Measurements from ENCODE around the gene ATXN1. TPM values are rescaled to one million over a fixed set of nuclear protein-coding genes. Genes with fewer than 3 reads are reported as not detected.

The ATXN1 gene
- total RNA-seq, 1 experiment from 2014 or later, result 8.1 TPM

DNA sequence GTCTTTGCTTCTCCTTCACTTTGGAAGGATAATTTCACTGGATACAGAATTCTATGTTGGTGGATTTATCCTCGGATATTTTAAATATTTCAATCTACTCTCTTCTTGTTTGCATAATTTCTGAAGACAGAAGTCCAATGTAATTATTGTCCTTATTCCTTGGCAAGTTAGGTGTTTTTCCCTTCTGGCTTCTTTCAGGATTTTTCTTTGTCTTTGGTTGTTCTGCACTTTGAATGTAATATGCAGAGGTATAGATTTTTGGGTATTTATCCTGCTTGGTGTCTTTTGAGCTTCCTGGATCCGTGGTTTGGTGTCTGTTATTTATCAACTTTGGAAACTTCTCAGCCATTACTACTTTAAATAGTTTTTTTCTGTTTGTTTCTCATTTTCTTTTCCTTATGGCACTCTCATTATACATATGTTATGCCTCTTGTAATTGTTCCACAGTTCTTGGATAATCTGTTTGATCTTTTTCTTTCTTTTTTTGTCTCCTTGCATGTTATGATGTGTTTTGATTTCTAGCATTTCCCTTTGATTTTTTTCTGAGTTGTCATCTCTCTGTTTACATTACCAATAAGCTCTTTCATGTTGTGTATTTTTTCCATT, 48.6 kb upstream of the ATXN1 start:
- peaks cover 38% of the 10 kb centered on the region for H3K36me3 Mint-ChIP-seq
- H3K27me3 Mint-ChIP-seq (ENCODE audit: low read depth), result no peaks in the 10 kb centered on the region; the same call in 1 of the 2 replicates

GRCh38 chr6:16807956-16808355, 46.7 kb upstream of the ATXN1 start:
- no peak for DNase-seq (ENCODE audit: low spot score)
- H3K9me3 Mint-ChIP-seq, result peaks cover 50% of the 10 kb centered on the region
- H3K4me3 Mint-ChIP-seq, result no peak overlapping the region
- H3K27ac Mint-ChIP-seq, result no peak overlapping the region
- H3K27me3 Mint-ChIP-seq (ENCODE audit: low read depth), result no peaks in the 10 kb centered on the region; the same call in 1 of the 2 replicates
- H3K36me3 Mint-ChIP-seq, result peaks cover 32% of the 10 kb centered on the region
- ChIA-PET CTCF (interaction anchor here (0.6 kb wide), 1 partner anchor 51 kb away, joined by 3 read pairs; no protein-coding TSS in a partner anchor), POLR2A (no interaction called here)
- ATAC-seq, result no peak
- H3K4me1 Mint-ChIP-seq, result peaks cover 32% of the 10 kb centered on the region
- TF ChIP-seq GTF2I (CRISPR knock-in tag; conservative IDR thresholded peaks at IDR 0.05), result no peak
- TF ChIP-seq, protein P1, sequence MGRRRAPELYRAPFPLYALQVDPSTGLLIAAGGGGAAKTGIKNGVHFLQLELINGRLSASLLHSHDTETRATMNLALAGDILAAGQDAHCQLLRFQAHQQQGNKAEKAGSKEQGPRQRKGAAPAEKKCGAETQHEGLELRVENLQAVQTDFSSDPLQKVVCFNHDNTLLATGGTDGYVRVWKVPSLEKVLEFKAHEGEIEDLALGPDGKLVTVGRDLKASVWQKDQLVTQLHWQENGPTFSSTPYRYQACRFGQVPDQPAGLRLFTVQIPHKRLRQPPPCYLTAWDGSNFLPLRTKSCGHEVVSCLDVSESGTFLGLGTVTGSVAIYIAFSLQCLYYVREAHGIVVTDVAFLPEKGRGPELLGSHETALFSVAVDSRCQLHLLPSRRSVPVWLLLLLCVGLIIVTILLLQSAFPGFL (CRISPR knock-in tag; IDR thresholded peaks at IDR 0.05; ENCODE audit: borderline replicate concordance), result no peak
- TF ChIP-seq, protein P2, sequence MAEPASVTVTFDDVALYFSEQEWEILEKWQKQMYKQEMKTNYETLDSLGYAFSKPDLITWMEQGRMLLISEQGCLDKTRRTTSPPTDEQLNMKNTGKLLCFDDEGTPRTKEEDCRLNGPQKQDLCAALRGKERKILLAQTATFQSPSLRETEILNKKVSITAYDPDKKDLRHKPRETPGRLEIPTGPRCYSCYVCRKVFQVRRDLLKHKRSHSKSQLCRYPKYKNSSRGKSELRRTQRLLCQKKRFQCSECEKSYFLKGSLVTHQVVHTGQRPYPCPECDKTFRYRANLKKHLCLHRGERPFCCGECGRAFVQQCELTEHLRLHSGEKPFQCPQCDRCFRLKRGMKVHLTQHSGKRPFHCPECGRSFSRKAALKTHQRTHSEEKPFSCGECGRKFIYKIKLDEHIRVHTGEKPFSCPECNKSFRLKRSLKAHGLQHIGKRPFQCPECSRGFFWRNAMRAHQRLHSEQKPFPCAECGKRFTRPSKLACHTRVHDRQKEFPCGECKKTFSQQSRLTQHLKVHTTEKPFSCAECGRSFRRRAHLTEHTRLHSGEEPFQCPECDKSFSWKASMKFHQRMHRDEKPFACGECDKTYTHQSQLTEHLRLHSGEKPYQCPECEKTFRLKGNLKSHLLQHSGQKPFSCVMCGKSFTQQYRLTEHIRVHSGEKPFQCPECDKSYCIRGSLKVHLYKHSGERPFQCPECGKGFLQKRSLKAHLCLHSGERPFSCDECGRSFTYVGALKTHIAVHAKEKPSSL (CRISPR knock-in tag; conservative IDR thresholded peaks at IDR 0.05), result no peak
- TF ChIP-seq GRHL2 (CRISPR knock-in tag; IDR thresholded peaks at IDR 0.05; ENCODE audit: insufficient replicate concordance, severe bottlenecking), result no peak
- no peak for TF ChIP-seq ETV6 (CRISPR knock-in tag; IDR thresholded peaks at IDR 0.05)
- no peak for TF ChIP-seq ATF2 (CRISPR knock-in tag; IDR thresholded peaks at IDR 0.05; ENCODE audit: borderline replicate concordance, low read depth)
- no peak for TF ChIP-seq SMAD4 (CRISPR knock-in tag; IDR thresholded peaks at IDR 0.05)
- TF ChIP-seq, protein P3, sequence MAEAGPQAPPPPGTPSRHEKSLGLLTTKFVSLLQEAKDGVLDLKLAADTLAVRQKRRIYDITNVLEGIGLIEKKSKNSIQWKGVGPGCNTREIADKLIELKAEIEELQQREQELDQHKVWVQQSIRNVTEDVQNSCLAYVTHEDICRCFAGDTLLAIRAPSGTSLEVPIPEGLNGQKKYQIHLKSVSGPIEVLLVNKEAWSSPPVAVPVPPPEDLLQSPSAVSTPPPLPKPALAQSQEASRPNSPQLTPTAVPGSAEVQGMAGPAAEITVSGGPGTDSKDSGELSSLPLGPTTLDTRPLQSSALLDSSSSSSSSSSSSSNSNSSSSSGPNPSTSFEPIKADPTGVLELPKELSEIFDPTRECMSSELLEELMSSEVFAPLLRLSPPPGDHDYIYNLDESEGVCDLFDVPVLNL (CRISPR knock-in tag; IDR thresholded peaks at IDR 0.05; ENCODE audit: borderline replicate concordance, low read depth), result no peak

More for the DNA sequence above, 48.6 kb upstream of the ATXN1 start:
- ATAC-seq (no peak), DNase-seq (ENCODE audit: low spot score) (no peak)
- no peak for TF ChIP-seq ZNF263 (CRISPR knock-in tag; IDR thresholded peaks at IDR 0.05; ENCODE audit: low read depth)
- no peak for TF ChIP-seq JUN (CRISPR knock-in tag; IDR thresholded peaks at IDR 0.05)
- no peak for TF ChIP-seq SOX15 (CRISPR knock-in tag; IDR thresholded peaks at IDR 0.05)
- TF ChIP-seq, protein P4, sequence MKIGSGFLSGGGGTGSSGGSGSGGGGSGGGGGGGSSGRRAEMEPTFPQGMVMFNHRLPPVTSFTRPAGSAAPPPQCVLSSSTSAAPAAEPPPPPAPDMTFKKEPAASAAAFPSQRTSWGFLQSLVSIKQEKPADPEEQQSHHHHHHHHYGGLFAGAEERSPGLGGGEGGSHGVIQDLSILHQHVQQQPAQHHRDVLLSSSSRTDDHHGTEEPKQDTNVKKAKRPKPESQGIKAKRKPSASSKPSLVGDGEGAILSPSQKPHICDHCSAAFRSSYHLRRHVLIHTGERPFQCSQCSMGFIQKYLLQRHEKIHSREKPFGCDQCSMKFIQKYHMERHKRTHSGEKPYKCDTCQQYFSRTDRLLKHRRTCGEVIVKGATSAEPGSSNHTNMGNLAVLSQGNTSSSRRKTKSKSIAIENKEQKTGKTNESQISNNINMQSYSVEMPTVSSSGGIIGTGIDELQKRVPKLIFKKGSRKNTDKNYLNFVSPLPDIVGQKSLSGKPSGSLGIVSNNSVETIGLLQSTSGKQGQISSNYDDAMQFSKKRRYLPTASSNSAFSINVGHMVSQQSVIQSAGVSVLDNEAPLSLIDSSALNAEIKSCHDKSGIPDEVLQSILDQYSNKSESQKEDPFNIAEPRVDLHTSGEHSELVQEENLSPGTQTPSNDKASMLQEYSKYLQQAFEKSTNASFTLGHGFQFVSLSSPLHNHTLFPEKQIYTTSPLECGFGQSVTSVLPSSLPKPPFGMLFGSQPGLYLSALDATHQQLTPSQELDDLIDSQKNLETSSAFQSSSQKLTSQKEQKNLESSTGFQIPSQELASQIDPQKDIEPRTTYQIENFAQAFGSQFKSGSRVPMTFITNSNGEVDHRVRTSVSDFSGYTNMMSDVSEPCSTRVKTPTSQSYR (CRISPR knock-in tag; IDR thresholded peaks at IDR 0.05), result no peak
- TF ChIP-seq E2F1 (CRISPR knock-in tag; IDR thresholded peaks at IDR 0.05), result no peak
- TF ChIP-seq AR (CRISPR knock-in tag; IDR thresholded peaks at IDR 0.05), result no peak
- TF ChIP-seq GTF2I (CRISPR knock-in tag; conservative IDR thresholded peaks at IDR 0.05), result no peak
- no peak for TF ChIP-seq ETV6 (CRISPR knock-in tag; IDR thresholded peaks at IDR 0.05)
- Mint-ChIP-seq H3K27ac (no peak overlapping the region), H3K9me3 (peaks cover 60% of the 10 kb centered on the region), H3K4me3 (no peak overlapping the region), H3K4me1 (peaks cover 13% of the 10 kb centered on the region)
- CTCF ChIA-PET, result no interaction called here
- POLR2A ChIA-PET, result no interaction called here

Measured in WTC11 (cell line).